Motor neuron (in vitro differentiated cells): Measurements from ENCODE around the gene DHX38. TPM values are rescaled to one million over a fixed set of nuclear protein-coding genes. Genes with fewer than 3 reads are reported as not detected.

Source experiments
- ATAC-seq, 8 experiments: fragments of 200-7000 bp; cut with Tn5 transposase; replicated peaks in 6 of 8; 2 replicates each; pipeline ENCODE4 v1.8.0; 2021; ENCODE audit warnings: mild to moderate bottlenecking in 8 of 8, moderate library complexity in 8 of 8
- H3K27ac ChIP-seq, 2 donors: fragments of 250-450 bp; sonication (Bioruptor Pico); 2 replicates each; pipeline ENCODE4 v1.9.0; 2021; ENCODE audit warnings: antibody characterized with exemption in 2 of 2, mild to moderate bottlenecking in 2 of 2, moderate library complexity in 1 of 2
- H3K4me1 ChIP-seq, 2 donors: fragments of 250-450 bp; sonication (Bioruptor Pico); replicated peaks in 1 of 2; 2 replicates each; pipeline ENCODE4 v1.6.1; 2021; ENCODE audit warnings: antibody characterized with exemption in 2 of 2, mild to moderate bottlenecking in 2 of 2, moderate library complexity in 1 of 2
- H3K4me3 ChIP-seq, 5 donors: fragments of 250-450 bp; sonication (Bioruptor Pico); 2 replicates each; pipeline ENCODE4 v1.9.0; 2021; ENCODE audit warnings: antibody characterized with exemption in 5 of 5, mild to moderate bottlenecking in 5 of 5, moderate library complexity in 4 of 5
- WGBS, 10 experiments: fragments of 450-650 bp; shearing (Covaris generic); methylation state at CpG; one replicate each; pipeline ENCODE4 v1.0.0; 2022; 5-methylcytosine and 5-hydroxymethylcytosine counted together
- in situ Hi-C, 9 experiments: fragments of 400-800 bp; cut with MboI; loops; one replicate each; pipeline ENCODE4 v1.15.0; 2021; ENCODE audit warnings: low sequenced_read_pairs in 9 of 9, low pct_unique_long_range_greater_than_20kb in 2 of 9; ENCODE audit not compliant: unreplicated experiment in 9 of 9
- total RNA-seq, 8 experiments: library from RNA; unstranded; fragments of 300-600 nt; gene quantifications; 2 replicates each; pipeline versions ENCODE4 v1.2.3 to v1.2.4, GENCODE V29; 2022

The DHX38 gene
- total RNA-seq, 8 experiments from 2014 or later: 28.2 to 75.7 (median 44.2) TPM

DNA sequence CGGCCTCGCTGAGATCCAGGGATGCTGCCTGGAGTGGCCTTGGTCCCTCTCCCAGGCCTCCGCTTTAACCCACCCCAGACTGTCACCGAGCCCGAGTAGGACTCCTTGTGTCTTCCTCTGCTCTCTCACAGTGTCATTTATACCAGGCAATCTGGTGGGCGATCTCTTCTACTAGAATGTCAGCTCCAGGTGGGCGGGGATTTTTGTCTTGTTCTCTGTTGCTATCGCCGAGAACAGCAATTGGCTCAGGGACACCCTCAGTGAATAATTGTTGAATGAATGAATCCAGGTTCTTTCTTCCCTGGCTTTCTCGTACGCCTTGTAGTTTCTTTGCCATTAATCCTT is 591 bp downstream of the DHX38 start:
- ATAC-seq: peak; percentile 0 to 10 (median 0)
- Histone ChIP-seq H3K4me1 (peaks cover 14 to 26% of the 10 kb centered on the region in 2 donors), H3K4me3 (peak overlapping the region; percentile 62 to 89 (median 82)), H3K27ac (peak overlapping the region; percentile 91 to 95)
- WGBS, 10 experiments: 0 to 21% (median 2%) methylated on average over 2 to 9 of the region's 11 CpGs; no CpG with 5 or more reads in 2 of the 10 experiments
- in situ Hi-C loops: no loop called here

DNA sequence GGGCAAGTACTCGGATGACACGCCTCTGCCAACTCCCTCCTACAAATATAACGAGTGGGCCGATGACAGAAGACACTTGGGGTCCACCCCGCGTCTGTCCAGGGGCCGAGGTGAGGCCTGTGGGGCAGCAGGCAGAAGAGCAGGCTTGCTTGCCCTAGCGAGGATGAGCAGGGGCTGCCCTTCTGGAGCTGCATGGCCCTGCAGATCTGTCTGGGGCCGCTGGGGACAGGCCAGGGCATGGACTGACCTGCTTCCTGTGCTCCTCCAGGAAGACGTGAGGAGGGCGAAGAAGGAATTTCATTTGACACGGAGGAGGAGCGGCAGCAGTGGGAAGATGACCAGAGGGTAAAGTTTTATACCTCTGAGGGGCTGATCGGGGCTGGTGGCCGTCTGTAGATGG is 5.3 kb downstream of the DHX38 start:
- Histone ChIP-seq H3K4me3 (no peak overlapping the region), H3K27ac (no peak overlapping the region), H3K4me1 (peaks cover 7 to 10% of the 10 kb centered on the region in 2 donors)
- WGBS, 10 experiments: 92 to 100% methylated on average over 1 to 4 of the region's 15 CpGs; no CpG with 5 or more reads in 8 of the 10 experiments
- in situ Hi-C loops: no loop called here
- ATAC-seq: peak in 6 of 8 experiments; percentile 13 to 27 (median 19)

DNA sequence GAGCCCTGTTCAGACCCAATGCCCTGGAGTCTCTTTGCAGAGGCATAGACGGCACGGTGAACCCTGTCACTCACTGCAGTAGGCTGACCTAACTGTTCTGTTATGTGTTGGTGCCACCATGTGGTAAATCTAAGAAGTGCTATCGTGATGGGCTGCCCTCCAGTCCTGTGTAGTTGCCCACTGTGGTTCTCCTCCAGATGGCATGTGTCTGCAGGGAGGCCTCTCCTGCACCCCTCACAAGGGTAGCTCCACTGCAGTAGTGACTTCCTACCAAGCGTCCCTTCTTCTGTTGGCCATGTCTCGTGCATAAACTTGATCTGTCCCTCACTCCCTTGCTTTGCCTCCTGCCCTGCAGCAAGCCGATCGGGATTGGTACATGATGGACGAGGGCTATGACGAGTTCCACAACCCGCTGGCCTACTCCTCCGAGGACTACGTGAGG is 5.8 kb downstream of the DHX38 start:
- ATAC-seq: peak; percentile 69 to 98 (median 84)
- Histone ChIP-seq H3K4me3 (no peak overlapping the region), H3K4me1 (peaks cover 7 to 10% of the 10 kb centered on the region in 2 donors), H3K27ac (no peak overlapping the region)
- WGBS, 10 experiments: 70 to 100% (median 85%) methylated on average over 1 to 10 of the region's 12 CpGs; no CpG with 5 or more reads in 6 of the 10 experiments
- in situ Hi-C loops: no loop called here

GRCh38 chr16:72101195-72101594 is 7.5 kb downstream of the DHX38 start:
- H3K4me1 ChIP-seq: no peaks in the 10 kb centered on the region
- no peak overlapping the region for H3K4me3 ChIP-seq
- ATAC-seq: no peak
- in situ Hi-C loops: no loop called here
- 80 to 100% (median 90%) methylated on average over 2 to 8 of the region's 10 CpGs; no CpG with 5 or more reads in 3 of the 10 experiments for WGBS, 10 experiments
- no peak overlapping the region for H3K27ac ChIP-seq

DNA sequence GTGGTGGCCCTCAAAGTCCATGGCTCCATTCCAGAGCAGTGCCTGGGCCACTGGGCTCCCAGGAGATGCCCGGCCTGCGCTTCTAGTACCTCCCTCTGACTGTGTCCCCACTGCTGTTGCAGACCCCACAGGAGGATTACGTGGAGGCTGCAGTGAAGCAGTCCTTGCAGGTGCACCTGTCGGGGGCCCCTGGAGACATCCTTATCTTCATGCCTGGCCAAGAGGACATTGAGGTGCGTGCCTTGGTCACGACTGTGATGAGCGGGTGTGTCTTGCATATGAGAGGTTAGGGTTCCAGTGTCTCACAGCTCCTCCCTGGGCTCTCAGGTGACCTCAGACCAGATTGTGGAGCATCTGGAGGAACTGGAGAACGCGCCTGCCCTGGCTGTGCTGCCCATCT is 11.3 kb downstream of the DHX38 start:
- no peak for ATAC-seq
- 87 to 100% (median 100%) methylated on average over 1 to 3 of the region's 9 CpGs; no CpG with 5 or more reads in 6 of the 10 experiments for WGBS, 10 experiments
- no peaks in the 10 kb centered on the region for H3K4me1 ChIP-seq
- in situ Hi-C loops: no loop called here
- H3K27ac ChIP-seq: no peak overlapping the region
- no peak overlapping the region for H3K4me3 ChIP-seq

DNA sequence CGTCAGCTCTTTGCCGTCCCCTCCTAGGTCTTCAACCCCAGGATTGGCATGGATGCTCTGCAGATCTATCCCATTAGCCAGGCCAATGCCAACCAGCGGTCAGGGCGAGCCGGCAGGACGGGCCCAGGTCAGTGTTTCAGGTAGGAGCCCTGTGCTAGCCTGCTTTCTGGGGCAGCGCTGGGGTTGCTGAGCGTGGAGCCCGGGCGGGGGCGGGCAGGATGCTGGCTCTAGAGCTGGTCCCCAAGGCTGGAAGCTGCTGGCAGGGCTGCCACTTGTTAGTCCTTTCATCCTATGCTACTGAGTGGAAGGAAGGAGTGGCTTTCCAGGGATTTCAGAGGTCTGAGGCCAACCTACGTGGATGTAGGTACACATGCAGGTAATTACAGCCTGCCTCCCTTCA is 12.3 kb downstream of the DHX38 start:
- WGBS, 10 experiments: 90 to 100% (median 100%) methylated on average over 2 to 4 of the region's 12 CpGs; no CpG with 5 or more reads in 6 of the 10 experiments
- H3K27ac ChIP-seq: no peak overlapping the region

GRCh38 chr16:72107371-72107770 is 13.7 kb downstream of the DHX38 start:
- in situ Hi-C loops: no loop called here
- Histone ChIP-seq H3K4me1 (no peaks in the 10 kb centered on the region), H3K4me3 (no peak overlapping the region), H3K27ac (no peak overlapping the region)
- WGBS, 10 experiments: 84 to 100% (median 100%) methylated on average over 1 to 8 of the region's 17 CpGs; no CpG with 5 or more reads in 4 of the 10 experiments
- ATAC-seq: no peak

More for the DNA sequence above, 12.3 kb downstream of the DHX38 start:
- no peak overlapping the region for H3K4me3 ChIP-seq
- ATAC-seq: no peak
- in situ Hi-C loops: no loop called here
- H3K4me1 ChIP-seq: no peaks in the 10 kb centered on the region

- Histone ChIP-seq H3K4me3 (no peak overlapping the region), H3K4me1 (no peaks in the 10 kb centered on the region), H3K27ac (no peak overlapping the region)
- 33 to 100% (median 86%) methylated on average over 1 to 9 of the region's 16 CpGs; no CpG with 5 or more reads in 2 of the 10 experiments for WGBS, 10 experiments
- ATAC-seq: peak in 1 of 8 experiments; percentile 12
- in situ Hi-C loops: no loop called here
These were observed 14.9 kb downstream of the DHX38 start for GRCh38 chr16:72108353-72109102.

DNA sequence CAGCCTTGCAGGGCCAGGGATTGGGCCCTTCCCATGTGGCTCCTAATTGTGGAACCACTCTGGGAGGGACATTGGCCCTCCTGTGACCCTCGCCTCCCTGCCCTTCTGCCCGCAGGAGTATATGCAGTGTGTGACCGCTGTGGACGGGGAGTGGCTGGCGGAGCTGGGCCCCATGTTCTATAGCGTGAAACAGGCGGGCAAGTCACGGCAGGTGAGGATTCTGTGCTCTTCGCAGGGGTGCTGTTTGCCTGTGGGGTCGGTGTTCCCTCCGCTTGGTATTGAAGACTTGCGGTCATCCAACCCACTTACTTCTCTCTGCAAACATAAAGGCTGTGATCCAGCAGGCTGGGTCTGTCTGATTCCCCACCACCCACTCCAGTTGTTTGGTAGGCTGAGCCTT is 15.7 kb downstream of the DHX38 start:
- Histone ChIP-seq H3K4me1 (no peaks in the 10 kb centered on the region), H3K4me3 (no peak overlapping the region), H3K27ac (no peak overlapping the region)
- no peak for ATAC-seq
- in situ Hi-C loops: no loop called here
- WGBS, 10 experiments: 90 to 100% (median 98%) methylated on average over 2 to 5 of the region's 12 CpGs; no CpG with 5 or more reads in 6 of the 10 experiments

DNA sequence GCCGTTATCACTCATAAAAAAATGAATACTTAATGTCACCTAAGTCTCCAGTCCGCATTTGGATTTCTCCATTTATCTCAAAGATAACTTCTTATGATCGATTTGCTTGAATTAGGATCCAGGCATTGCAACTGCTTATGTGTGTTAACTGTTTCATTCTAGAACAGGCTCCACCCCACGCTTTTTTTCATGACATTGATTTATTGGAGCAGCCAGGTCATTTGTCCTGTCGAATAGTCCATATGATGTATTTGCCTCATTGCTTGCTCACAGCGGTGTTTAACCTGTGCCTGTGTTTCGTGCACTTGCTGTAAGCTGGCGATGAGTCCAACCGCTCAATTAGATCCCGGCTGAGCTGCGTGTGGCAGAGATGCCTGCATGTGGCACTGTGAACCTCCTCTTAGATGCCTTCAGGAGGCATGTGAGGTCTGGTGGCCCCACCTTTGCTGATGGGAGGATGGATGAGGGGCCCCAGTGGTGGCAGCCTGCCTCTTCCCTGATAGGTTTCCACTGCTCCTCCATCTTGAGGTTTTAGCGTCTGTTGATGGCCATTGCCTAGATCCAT is 16.4 kb downstream of the DHX38 start:
- no peak for ATAC-seq
- Histone ChIP-seq H3K4me1 (no peaks in the 10 kb centered on the region), H3K4me3 (no peak overlapping the region), H3K27ac (no peak overlapping the region)
- 75 to 100% (median 90%) methylated on average over 2 to 12 of the region's 12 CpGs; no CpG with 5 or more reads in 1 of the 10 experiments for WGBS, 10 experiments
- in situ Hi-C loops: no loop called here

DNA sequence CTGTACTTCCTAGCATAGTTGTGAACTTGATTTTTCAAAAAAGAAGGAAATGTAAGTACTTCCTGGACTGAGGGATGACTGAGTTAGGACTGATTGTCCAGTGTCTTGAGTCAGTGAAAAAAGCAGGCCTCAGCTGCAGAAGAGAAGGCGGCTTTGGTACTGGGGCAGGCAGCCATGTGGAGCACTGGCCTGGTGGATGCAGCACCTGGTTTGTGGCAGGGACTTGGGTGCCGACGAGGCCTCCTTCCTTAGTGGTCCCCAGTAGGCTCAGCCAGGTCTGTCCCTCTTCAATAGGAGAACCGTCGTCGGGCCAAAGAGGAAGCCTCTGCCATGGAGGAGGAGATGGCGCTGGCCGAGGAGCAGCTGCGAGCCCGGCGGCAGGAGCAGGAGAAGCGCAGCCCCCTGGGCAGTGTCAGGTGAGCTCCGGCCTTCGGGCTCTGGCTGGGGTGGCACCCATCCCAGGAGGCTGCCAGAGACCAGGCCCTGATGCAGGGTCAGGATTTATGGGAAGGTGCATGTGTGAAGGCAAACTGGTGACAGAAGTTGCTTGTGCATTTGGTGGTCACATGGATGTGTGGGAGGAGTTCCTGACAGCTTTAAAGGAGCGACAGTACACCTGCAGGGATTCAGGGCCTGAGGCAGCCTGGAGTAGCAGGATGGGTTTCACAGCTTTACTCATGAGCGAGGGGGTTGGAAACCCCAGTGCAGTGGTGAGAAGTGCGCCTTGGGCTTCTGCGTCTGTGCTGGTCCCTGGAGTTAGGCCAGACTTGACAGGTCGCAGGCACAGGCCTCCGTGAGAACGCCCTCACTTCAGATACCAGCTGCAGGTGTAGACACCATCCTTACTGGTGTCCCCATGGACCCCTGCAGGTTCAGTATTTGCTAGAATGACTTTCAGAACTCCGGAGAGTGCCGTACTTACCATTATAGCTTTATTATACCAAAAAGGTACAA is 17.3 kb downstream of the DHX38 start:
- in situ Hi-C loops: no loop called here
- Histone ChIP-seq H3K4me1 (no peaks in the 10 kb centered on the region), H3K27ac (no peak overlapping the region), H3K4me3 (no peak overlapping the region)
- 85 to 100% (median 98%) methylated on average over 1 to 10 of the region's 23 CpGs; no CpG with 5 or more reads in 2 of the 10 experiments for WGBS, 10 experiments
- no peak for ATAC-seq

GRCh38 chr16:72111657-72112451 is 18.2 kb downstream of the DHX38 start:
- in situ Hi-C loops: no loop called here
- Histone ChIP-seq H3K4me3 (no peak overlapping the region), H3K27ac (no peak overlapping the region), H3K4me1 (no peaks in the 10 kb centered on the region)
- 40 to 100% (median 86%) methylated on average over 1 to 13 of the region's 19 CpGs; no CpG with 5 or more reads in 4 of the 10 experiments for WGBS, 10 experiments
- peak in 6 of 8 experiments; percentile 26 to 77 (median 51) for ATAC-seq
